ENCODE data around the gene RAPGEF2.
"Not testable (repeated sequence)": the region's sequence is repeated elsewhere in the genome, so short reads cannot be mapped to it uniquely, and the experiment has no call there.

RAPGEF2 gene

DNA sequence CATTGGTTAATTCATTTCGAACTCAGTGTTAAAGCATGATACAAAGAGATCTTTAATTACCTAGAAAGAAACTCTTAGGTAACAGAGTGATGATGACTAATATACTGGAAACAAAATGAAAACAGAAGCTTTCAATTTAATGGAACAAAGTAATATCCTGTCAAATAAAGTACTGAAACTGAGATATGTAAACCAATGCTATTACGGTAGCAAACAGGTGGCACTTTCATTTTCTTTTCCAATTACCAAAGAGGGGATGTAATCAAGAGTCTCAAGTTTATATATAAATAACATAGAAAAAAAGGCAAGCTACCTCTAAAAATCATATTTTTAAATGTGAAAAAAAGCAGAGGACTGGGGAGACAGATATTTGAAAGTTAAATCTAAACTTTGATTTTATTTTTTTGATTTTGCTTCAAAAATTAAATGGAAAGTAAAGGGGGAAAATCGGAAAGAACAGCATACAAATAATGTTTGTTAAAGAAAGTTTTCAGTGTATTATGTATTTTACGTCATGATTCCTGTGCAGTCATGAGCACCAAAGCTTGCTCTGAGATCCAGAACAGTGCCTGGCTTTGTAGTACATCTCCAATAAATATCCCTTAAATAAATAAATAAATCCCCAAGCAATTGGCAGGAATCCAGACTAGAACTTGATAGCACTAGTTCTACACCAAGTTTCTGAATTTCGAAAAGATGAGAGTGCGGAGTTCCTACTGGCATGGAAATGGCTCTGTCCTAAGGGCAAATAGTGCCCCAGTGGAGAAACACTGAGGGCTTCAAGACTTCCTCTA is 25.0 kb upstream of the RAPGEF2 start:
- no peak for DNase-seq (ENCODE audit: extremely low read depth, low read depth)
- H3K4me3 ChIP-seq (replicated peaks; ENCODE audit: low read depth, low read length): no peak overlapping the region

DNA sequence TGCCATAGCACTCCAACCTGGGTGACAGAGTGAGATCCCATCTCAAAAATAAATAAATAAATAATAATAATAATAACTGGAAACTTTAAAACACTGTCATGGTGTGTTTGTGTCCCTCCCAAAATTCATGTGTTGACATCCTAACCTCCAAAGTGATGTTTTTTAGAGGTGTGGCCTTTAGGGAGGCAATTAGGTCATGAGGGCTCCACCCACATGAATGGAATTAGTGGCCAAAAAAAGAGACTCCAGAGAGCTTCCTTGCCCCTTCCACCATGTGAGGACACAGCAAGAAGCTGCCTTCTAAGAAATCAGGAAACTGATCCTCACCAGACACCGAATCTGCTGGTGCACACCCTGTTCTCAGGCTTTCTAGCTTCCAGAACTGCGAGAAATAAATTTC is 23.8 kb upstream of the RAPGEF2 start:
- DNase-seq (ENCODE audit: extremely low read depth, low read depth): no peak
- TF ChIP-seq, protein P1, sequence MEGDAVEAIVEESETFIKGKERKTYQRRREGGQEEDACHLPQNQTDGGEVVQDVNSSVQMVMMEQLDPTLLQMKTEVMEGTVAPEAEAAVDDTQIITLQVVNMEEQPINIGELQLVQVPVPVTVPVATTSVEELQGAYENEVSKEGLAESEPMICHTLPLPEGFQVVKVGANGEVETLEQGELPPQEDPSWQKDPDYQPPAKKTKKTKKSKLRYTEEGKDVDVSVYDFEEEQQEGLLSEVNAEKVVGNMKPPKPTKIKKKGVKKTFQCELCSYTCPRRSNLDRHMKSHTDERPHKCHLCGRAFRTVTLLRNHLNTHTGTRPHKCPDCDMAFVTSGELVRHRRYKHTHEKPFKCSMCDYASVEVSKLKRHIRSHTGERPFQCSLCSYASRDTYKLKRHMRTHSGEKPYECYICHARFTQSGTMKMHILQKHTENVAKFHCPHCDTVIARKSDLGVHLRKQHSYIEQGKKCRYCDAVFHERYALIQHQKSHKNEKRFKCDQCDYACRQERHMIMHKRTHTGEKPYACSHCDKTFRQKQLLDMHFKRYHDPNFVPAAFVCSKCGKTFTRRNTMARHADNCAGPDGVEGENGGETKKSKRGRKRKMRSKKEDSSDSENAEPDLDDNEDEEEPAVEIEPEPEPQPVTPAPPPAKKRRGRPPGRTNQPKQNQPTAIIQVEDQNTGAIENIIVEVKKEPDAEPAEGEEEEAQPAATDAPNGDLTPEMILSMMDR (IDR thresholded peaks at IDR 0.05; ENCODE audit: low read depth, low read length, missing control alignments): no peak
- no peak overlapping the region for H3K4me3 ChIP-seq (replicated peaks; ENCODE audit: low read depth, low read length)

More for the DNA sequence above, 25.0 kb upstream of the RAPGEF2 start:
- TF ChIP-seq, protein P1 (IDR thresholded peaks at IDR 0.05; ENCODE audit: low read depth, low read length, missing control alignments): no peak

DNA sequence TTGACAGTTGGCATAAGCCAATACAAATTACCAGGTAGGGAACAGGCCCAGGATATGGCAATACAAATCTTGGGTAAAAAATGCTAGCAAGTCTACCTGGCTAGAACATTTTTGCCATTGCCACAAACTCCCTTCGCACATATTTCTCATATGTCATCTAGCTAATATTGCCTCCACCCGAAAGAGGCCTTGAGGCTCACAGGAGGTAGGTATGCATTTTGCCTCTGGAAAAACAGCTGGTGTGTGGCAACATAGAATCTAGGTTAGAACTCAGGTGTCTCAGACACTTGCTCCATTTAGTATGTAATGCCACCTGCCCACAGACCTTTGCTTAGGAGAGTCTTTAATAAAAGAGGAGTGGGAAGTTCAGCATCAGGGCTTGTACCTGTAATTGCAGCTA is 16.3 kb upstream of the RAPGEF2 start:
- TF ChIP-seq, protein P1 (IDR thresholded peaks at IDR 0.05; ENCODE audit: low read depth, low read length, missing control alignments): no peak
- no peak overlapping the region for H3K4me3 ChIP-seq (replicated peaks; ENCODE audit: low read depth, low read length)
- no peak for DNase-seq (ENCODE audit: extremely low read depth, low read depth)

DNA sequence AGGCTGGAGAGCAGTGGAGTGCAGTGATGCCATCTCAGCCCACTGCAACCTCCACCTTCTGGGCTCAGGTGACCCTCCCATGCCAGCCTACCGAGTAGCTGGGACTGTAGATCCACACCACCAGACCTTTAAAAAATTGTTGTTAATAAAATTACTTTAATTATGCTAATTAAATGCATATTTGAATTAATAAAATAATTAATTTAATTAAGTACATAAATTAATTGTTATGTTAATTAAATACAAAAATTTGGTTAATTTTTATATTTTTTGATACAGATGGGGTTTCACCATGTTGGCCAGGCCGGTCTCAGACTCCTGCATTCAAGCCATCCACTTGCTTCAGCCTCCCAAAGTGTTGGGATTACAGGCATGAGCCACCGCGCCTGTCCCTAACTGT is 12.6 kb upstream of the RAPGEF2 start:
- TF ChIP-seq, protein P1 (IDR thresholded peaks at IDR 0.05; ENCODE audit: low read depth, low read length, missing control alignments): no peak
- no peak overlapping the region for H3K4me3 ChIP-seq (replicated peaks; ENCODE audit: low read depth, low read length)
- no peak for DNase-seq (ENCODE audit: extremely low read depth, low read depth)

DNA sequence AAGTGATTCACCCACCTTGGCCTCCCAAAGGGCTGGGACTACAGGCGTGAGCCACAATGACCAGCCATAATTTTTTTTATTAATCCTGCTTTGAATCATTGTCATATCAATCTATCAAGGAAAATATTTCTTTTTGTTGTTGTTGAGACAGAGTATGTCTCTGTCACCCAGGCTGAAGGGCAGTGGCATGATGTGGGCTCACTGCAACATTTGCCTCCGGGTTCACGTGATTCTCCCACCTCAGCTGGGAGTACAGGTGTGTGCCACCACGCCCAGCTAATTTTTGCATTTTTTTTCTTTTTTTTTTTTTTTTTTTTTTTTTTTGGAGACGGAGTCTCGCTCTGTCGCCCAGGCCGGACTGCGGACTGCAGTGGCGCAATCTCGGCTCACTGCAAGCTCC is 8.7 kb upstream of the RAPGEF2 start:
- not testable (repeated sequence) for H3K4me3 ChIP-seq (replicated peaks; ENCODE audit: low read depth, low read length); DNase-seq (ENCODE audit: extremely low read depth, low read depth)

DNA sequence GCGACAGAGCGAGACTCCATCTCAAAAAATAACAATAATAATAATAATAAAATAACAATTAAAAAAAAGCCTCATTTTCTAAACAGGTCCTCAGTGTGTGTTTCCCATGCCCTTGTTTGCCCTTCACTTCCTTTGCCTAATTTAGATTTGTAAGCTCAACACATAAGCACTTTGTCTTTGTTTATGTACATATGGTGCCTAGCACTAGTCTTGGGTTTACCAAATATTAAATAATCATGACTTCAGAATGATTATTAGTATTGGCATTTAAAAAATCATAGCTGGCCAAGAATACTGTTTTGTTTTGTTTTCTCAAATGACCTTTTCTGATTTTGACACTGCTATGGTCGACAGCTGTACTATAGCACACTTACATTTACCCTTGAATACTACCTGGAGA is 6.4 kb upstream of the RAPGEF2 start:
- DNase-seq (ENCODE audit: extremely low read depth, low read depth): no peak
- TF ChIP-seq, protein P1 (IDR thresholded peaks at IDR 0.05; ENCODE audit: low read depth, low read length, missing control alignments): no peak
- H3K4me3 ChIP-seq (replicated peaks; ENCODE audit: low read depth, low read length): no peak overlapping the region

DNA sequence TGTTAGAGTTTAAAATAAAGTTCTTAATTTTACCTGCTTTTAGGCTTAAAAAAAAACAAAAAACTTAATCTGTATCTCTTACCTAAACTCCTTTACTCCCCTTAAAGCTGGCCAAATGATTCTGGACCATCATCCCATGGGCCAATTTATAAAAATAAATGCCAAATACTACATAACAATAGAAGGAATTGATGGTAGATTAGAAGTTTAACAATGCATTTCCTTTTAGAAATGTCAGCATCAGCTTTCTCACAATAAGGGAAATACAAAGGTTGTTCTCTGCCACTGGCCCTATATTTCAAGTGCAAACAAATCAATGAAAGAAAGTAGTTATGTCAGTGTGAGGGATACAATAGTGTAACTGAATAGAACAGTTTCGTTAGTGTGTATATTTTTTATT is 5.7 kb upstream of the RAPGEF2 start:
- TF ChIP-seq, protein P1 (IDR thresholded peaks at IDR 0.05; ENCODE audit: low read depth, low read length, missing control alignments): no peak
- DNase-seq (ENCODE audit: extremely low read depth, low read depth): no peak
- no peak overlapping the region for H3K4me3 ChIP-seq (replicated peaks; ENCODE audit: low read depth, low read length)

All from HFF-Myc (cell line).